Measurements from ENCODE around the gene ADAMTS2.

ADAMTS2 gene

DNA sequence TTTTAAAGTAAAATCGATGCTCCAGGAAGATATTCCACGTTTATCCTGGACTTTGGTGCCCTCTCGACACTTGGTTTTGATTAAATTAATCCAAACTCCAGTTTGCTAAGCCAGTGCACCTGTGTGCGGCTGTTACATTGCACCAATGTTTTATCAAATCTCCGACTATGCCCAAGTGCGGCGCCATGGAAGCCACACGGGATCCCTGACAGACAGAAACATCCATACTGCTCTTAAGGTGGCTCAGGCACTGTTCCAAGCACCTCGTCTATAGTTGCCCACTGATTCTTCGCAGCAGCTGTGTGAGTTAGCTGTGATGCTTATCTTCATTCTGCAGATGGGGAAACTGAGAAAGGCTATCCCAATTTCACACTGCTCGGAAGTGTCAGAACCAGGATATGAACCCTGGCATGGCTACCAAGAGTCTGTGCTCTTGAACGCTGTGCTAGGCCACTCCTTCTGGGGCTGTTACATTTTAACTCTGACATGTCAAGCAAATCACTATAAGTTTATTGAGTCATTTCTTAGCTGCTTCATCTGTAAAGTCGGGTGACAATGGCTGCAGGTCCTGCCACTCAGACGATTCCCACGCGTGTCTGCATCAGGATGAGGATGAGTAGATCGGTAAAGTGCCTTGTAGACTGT is 113.0 kb downstream of the ADAMTS2 start:
- no peak for DNase-seq (ENCODE audit: low read depth in 2 of 2)

DNA sequence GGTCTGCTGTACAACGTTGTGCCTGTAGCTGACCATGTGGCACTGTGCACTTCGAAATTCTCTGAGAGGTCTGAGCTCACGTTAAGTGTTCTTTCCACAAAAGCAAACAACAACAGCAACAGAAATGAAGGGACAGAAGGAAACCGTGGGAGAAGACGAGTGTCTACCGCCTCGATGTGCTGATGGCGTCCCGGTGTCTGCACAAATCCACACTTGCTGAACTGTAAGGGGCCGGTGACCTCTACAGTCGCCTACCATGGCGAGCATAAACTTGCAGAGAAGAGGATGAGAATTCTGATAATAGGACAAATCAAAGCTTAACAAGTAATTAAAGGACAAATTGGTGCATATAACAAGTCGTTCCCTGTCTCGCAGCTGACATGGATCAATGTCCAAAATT is 114.0 kb downstream of the ADAMTS2 start:
- no peak for DNase-seq (ENCODE audit: low read depth in 2 of 2)

DNA sequence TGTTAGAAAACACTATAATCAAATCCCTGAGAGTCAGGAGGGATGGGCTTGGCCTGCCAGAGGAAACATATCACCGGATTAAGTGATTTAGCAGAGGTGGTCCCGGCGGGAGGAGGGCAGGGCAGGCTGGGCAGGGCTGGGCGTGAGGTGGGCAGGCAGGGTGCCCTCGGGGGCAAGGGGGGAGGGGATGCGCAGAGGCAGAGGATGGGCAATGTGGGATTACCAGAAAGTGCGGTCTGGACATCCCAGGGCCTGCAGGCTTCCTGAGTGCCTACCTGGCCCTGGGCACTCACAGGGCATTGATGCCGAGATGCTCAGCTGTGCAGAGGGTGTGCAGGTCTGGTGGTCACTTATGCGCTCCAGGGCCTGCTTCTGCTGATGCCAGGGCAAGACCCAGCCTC is 115.2 kb downstream of the ADAMTS2 start:
- no peak for DNase-seq (ENCODE audit: low read depth in 2 of 2)

DNA sequence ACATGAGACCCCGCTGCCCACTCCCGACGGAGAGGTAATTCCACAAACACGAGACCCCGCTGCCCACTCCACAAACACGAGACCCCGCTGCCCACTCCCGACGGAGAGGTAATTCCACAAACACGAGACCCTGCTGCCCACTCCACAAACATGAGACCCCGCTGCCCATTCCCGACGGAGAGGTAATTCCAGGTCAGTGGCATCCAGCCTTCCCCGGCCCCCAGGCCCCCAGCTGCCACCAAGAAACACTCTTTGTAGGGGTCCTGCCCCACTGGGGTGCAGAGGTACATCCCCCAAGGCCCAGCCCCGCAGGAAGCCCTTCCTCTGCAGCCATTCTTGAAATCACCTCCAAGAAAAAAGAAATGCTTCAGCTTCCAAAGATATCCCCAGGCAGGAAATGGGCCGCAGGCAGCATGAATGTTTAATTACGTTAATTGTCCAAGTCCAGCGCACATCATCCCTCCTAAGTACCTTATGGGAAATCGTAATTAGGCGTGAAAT is 115.9 kb downstream of the ADAMTS2 start:
- no peak for DNase-seq (ENCODE audit: low read depth in 2 of 2)

DNA sequence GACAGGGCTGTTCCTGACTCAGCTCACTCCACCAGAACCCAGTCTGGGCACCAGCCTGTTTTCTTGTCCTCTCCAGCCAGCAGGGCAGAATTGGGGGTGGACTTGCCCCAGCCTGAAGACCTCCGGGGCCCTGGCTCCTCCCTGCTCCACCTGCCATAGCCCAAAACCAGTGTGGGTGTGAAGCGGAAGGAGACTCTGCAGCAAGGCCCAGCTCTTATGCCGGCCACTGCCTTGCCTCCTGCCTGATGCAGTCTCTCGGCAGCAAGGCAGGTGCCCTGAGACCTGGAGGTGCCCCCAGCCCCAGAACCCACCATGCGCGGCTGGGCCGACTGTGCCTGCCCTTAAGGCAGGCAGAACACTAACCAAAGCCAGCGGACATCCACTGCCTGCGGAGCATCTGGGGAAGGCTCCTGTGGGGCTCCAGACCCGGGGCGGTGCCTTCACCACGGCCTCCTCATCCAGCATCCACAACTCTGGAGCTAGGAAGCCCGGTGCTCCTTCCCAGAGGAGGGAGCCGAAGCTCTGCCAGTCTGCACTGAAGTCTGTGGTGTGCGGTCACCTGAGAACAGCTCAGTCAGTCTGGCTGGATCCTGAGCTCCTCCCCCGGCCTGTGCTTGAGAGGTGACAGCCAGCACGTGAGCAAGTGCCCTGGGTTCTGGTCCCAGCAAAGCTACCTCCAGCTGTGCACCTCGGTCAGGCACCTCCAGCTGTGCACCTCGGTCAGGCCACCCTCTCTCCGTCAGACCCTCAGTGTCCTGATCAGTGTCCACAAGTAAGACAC is 116.7 kb downstream of the ADAMTS2 start:
- no peak for DNase-seq (ENCODE audit: low read depth in 2 of 2)

DNA sequence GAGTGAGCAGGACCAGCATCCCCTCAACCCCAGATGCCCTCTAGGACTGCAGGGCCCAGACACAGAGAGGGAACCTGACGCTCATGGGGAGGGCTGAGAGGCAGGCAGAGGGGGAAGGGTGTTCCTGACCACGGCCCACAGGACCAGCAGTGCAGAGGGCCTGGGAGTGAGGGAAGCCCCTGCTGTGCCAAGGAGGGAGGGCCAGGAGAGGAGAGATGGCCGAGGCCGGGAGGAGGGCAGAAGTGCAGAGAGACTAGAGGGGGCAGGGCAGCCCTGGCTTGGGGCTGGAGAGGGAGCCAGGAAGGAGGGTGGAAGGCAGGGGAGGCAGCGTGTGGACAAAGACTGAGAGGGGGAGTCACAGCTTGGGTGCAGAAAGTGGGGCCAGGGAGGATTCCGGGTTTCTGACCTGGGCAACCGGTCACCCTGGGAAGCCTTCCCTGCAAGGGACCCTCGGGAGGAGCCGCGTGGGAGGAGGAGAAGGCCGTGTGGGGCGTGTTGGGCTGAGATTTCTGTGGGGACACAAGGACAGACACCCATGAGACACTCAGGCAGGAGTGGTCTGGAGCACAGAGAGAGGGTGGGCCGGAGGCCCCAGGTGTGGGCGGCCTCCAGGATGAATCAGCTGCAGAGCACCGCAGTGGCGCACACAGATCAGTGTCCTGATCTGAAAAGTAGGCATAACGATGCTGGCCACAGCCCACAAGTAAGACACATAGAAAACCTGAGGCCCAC is 117.5 kb downstream of the ADAMTS2 start:
- no peak for DNase-seq (ENCODE audit: low read depth in 2 of 2)

DNA sequence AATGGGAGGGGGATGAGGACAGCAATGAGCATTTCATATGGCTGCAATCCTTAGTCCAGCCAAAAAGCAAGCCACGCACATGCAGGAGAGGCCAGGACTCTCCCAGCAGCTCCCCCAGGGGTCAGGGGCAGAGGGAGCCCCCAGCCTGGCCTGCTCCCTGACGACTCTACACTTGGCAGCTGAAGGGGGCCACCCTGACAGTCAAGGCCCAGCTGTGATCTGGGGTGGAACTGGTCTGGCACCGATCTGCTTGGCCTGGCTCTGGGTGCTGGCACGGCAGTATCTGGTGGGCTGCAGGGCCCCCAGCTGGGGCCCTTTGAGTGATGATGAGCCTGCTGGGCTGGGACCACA is 118.1 kb downstream of the ADAMTS2 start:
- DNase-seq (ENCODE audit: low read depth in 2 of 2) = no peak

DNA sequence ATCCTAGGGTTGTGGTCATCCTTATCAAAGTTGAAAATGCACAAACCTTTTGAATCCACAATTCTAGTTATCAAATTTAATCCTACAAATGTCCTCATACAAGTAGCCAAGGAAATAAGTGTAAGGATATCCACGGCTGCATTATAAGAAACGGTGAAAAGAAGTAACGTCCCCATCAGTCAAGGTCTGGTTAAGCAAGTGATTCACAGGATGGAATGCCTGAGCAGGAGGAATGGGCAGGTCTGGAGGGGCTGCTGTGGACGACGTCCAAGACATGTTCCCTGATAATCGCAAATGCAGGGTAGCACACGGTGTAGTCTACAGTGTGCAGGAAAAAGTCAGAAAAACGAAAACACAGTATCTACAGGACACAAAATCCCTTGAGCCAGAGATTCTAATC is 118.6 kb downstream of the ADAMTS2 start:
- no peak for DNase-seq (ENCODE audit: low read depth in 2 of 2)

- no peak for DNase-seq (ENCODE audit: low read depth in 2 of 2)
Observed at GRCh38 chr5:179225387-179225786, 119.9 kb downstream of the ADAMTS2 start.

- DNase-seq (ENCODE audit: low read depth in 2 of 2) = no peak
Observed at GRCh38 chr5:179224741-179225140, 120.5 kb downstream of the ADAMTS2 start.

DNA sequence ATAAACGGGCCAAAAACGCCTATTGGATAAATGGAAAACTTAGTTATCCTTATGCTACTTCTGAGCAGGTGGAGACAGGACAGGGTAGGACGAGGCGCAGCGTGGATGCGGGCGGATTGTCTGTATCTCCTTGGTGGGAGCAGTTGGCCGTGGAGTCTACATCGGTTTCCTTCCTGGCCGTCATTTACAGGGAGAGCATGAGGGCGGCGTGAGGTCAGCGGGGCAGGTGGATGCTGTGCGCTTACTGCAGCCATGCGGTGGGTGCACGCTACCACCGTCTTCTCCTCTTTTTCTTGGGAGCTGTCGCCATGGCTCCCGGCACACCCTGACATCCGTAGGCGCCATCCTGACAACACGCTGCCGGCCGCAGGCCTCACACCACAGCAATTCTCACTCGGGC is 121.3 kb downstream of the ADAMTS2 start:
- DNase-seq (ENCODE audit: low read depth in 2 of 2) = no peak

DNA sequence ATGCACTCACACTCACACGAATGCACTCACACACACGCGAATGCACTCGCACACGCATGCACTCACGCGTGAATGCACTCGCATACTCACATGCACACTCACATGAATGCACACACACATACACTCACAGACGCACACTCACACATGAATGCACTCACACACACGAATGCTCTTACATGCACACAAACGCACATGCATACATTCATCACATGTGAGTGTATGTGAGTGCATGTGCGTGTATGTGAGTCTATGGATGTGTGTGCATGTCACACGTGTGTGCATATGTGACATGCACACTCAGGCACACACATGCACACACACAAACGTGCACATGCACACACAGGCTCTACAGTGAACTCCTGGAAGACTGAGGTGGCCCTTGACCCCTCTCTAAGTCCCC is 121.7 kb downstream of the ADAMTS2 start:
- no peak for DNase-seq (ENCODE audit: low read depth in 2 of 2)

- no peak for DNase-seq (ENCODE audit: low read depth in 2 of 2)
Observed at GRCh38 chr5:179222246-179223017, 122.8 kb downstream of the ADAMTS2 start.

DNA sequence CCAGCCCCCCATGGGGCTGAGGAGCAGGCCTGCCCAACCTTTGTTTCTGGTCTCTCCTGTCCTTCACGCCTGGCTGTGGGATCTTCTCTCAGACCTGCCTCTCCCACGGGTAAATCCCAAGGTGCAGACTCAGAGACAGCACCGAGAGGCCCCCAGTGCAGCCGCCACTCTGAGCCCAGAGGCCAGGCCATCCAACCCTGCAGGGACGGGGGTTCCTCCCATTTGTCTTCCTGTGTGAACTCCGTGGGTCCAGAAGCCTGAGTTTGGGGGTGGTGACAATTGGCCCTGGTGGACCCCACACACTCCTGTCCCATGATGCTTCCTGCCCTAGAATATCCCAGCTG is 123.4 kb downstream of the ADAMTS2 start:
- no peak for DNase-seq (ENCODE audit: low read depth in 2 of 2)

- no peak for DNase-seq (ENCODE audit: low read depth in 2 of 2)
Observed at GRCh38 chr5:179221196-179221876, 123.9 kb downstream of the ADAMTS2 start.

- no peak for DNase-seq (ENCODE audit: low read depth in 2 of 2)
Observed at GRCh38 chr5:179220716-179221115, 124.5 kb downstream of the ADAMTS2 start.

GRCh38 chr5:179219661-179220620 is 125.3 kb downstream of the ADAMTS2 start:
- DNase-seq (ENCODE audit: low read depth in 2 of 2) = no peak

DNA sequence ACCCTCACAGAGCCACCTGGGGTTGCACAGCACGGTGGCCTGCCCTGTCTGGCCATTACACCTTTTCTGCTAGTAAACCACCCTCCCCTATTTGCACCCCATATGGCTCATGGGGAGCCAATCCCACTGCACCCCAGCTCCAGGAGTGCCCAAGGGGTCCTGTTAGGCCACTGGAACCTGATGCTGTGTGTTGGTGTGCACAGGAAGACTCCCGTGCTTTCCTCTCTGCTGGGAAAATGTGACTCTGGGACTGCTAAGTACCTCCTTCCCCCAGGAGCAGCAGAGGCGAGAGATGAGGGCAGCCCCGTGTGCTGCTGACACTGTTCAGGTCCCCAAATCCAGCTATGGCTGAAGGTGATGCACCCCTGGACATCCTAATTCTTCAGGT is 126.3 kb downstream of the ADAMTS2 start:
- no peak for DNase-seq (ENCODE audit: low read depth in 2 of 2)

- DNase-seq (ENCODE audit: low read depth in 2 of 2) = no peak
Observed at GRCh38 chr5:179217956-179218942, 127.0 kb downstream of the ADAMTS2 start.
